GM18517 (cell line): ENCODE measurements around the gene AFG3L2.
"Not testable (repeated sequence)": the region's sequence is repeated elsewhere in the genome, so short reads cannot be mapped to it uniquely, and the experiment has no call there.

Source experiments
- ATAC-seq: cut with Tn5 transposase; IDR thresholded peaks from one replicate; pipeline ENCODE4 v1.9.1; 2021; ENCODE audit warnings: mild to moderate bottlenecking, moderate library complexity; ENCODE audit not compliant: unreplicated experiment

AFG3L2 gene

GRCh38 chr18:12397793-12398192 lies 20.8 kb upstream of the AFG3L2 start:
- no peak for ATAC-seq

DNA sequence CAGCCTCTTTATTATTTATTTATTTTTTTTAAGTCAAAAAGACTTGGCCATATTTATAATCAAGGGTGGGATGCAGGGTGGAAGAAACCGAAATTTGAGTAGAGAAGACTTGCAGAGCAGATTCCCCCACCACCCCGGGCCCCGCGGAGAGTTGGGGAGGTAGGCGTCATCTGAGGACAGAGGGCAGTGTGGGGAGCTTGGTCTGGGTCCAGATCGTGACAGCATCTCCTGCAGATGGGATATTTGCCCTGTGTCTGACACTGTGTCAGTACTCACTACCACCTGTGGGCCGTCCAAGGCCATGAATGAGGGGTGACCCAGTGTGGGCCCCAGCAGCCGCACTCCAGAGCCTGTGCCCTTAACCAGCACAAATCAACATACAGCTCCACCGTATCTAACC lies 20.2 kb upstream of the AFG3L2 start:
- ATAC-seq = no peak

GRCh38 chr18:12394428-12394827 lies 17.4 kb upstream of the AFG3L2 start:
- ATAC-seq = no peak

- ATAC-seq = no peak
These were observed 17.0 kb upstream of the AFG3L2 start for GRCh38 chr18:12393998-12394397.

DNA sequence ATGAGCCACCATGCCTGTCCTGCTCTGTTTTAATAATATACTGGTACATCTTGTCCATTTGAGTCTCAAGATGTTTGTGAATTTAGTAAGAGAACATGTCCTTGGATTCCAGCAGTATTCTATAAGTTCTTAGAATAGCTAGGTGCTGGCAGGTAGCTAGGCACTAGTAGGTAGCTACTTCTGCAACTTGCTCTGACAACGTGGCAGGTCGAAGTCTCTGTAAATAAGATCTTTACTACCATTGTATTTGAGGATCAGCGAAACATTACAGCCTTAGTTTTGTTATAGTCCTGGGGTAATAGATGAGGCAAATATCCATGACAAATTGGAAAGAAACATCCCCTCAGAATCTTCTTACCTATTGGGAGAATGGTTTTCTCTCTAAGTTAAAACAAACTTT lies 16.5 kb upstream of the AFG3L2 start:
- ATAC-seq = no peak

- ATAC-seq = peak; percentile 66
These were observed 14.6 kb upstream of the AFG3L2 start for GRCh38 chr18:12391487-12392165.

DNA sequence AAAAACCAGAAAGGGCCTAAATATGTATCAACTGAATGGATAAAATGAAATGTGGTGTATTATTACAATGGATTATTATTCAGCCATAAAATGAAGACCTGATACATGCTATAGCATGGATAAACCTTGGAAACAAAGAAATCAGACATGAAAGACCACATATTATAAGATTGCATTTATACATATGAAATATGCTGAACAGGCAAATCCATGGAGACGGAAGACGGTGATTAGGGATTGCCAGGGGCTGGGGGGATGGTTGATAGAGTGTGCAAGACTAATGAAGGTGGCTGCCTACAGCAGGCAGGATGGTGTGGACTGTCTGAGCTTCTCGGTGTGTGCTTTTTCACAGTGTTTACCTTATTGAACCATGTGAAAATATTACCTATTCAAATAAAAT lies 11.4 kb upstream of the AFG3L2 start:
- no peak for ATAC-seq

GRCh38 chr18:12384261-12384660 lies 7.2 kb upstream of the AFG3L2 start:
- ATAC-seq = no peak

GRCh38 chr18:12383759-12384158 lies 6.7 kb upstream of the AFG3L2 start:
- not testable (repeated sequence) for ATAC-seq

DNA sequence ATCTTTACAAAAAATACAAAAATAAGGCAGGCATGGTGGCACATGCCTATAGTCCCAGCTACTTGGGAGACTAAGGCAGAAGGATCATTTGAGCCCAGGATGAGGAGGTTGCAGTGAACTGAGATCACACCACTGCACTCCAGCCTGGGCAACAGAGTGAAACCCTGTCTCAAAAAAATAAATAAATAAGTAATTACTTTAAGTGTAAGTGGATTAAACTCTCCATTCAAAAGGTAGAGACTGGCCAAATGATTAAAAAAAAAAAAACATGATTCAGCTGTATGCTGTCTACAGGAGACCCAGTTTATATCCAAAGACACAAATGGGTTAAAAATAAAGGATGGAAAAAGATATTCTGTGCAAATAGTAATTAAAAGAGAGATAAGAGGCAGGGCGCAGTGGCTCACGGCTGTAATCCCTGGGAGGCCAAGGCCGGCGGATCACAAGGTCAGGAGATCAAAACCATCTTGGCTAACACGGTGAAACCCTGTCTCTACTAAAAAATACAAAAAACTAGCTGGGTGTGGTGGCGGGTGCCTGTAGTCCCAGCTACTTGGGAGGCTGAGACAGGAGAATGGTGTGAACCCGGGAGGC lies 5.3 kb upstream of the AFG3L2 start:
- ATAC-seq = not testable (repeated sequence)

GRCh38 chr18:12378198-12378558 lies 1.2 kb upstream of the AFG3L2 start:
- not testable (repeated sequence) for ATAC-seq

DNA sequence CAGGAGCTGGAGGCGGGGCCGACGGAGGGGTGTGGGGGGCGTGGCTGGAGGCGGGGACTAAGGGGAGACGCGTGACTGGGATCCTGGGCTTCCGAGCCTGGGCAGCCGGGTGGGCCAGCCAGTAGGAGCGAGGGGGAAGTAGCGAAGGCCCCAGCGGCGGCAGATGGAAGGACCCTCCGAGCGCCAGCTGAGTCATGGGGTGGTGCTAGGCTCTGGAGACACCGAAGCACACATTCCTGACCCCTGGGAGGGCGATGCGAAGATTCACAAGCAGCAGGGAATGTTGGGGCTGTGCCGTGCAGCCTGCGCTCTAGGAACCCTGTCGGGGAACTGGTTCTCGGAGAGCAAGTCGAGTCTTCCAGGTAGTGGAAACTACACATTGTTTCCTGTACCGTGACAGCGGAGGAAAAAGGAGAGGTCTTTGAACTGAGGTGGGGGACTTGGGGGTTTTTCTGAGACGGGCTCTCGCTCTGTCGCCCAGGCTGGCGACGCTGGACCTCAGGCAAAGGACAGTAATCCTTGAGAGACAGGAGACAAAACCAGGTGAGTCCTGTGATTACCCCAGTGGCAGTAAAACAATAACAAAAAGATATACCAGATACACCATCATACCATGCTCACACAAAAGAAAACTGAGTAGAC lies 650 bp upstream of the AFG3L2 start:
- peak; percentile 34 for ATAC-seq

DNA sequence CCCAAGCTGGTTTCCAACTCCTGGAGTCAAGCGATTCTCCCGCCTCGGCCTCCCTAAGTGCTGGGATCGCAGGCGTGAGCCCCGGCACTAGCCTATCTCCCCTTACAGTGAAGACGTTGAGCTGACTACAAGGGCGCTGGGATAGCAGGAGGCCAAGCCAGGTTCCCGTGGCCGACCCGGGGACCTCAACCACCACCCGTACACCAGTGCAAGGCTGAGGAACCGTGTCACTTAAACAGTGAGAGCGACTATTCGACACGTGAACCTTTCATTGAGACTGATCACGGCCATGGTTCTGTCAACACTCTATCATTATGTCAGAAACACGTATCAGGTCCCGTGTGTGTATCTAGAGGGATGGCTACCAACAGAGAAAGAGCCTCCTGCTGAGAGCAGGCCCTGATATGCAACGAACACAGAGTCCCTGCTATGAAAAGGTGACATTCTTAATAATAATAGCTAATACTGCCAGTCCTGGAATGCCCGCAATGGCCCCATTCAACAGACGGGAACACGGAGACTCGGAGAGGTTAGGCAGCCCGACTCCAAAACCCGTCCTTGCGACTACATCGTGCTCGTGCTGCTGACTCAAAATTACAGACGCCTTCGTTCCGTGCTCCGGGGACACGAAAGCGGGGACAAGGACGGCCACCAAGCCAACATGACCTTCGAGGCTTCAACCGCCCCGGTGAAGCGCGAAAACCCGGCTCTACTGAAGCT lies 833 bp downstream of the AFG3L2 start:
- peak; percentile 4 for ATAC-seq

DNA sequence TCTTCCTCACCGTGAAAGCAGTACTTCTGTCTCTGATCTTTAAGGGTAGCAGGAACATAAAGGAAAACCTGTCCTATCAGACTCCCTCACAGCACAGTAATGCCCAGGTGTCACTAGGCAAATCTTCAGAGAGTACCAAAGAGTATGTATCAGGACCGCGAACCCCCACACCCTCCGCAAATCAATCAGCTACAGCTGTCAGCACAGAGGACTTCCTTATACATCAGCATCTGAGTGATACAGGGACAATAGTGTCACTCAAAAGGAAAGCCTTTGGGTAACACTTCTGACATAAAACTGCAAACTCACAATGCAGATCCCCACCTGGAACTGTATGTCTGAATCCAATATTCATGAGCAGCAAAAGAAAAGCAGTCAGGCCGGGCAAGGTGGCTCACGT lies 2.6 kb downstream of the AFG3L2 start:
- no peak for ATAC-seq

DNA sequence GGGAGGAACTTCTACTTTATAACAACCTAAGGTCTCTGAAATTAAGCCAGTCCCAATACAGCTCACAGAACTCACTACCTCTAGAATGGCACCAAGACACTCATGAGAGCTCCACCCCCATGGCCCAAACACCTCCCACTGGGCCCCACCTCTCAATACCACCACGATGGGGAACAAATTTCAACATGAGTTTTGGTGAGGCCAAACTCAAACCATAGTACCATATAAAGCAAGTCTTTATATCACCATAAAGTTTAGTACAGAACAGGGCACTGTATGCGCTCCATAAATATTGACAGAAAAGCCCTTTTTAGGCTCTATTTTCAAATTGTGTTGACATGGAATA lies 3.3 kb downstream of the AFG3L2 start:
- no peak for ATAC-seq

GRCh38 chr18:12373116-12373770 lies 3.8 kb downstream of the AFG3L2 start:
- no peak for ATAC-seq

GRCh38 chr18:12372406-12372805 lies 4.6 kb downstream of the AFG3L2 start:
- no peak for ATAC-seq

DNA sequence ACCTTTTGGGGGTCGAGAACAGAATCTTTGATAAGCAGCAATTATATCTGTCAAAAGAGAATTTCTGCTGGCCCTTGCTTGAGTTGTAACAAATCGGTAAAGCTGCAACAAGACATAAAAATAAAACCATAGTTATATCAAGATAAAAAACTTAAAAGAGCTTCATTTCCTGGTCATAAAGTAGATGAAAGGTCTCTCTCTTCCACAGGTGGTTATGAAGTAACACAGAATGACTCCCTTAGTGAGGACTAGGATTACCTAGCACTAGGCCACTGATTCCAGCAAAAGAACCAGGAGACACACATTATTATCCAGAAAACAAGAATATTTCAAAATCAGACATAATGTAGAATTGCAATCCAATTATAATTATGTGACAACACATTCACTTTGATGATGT lies 5.4 kb downstream of the AFG3L2 start:
- ATAC-seq = no peak

DNA sequence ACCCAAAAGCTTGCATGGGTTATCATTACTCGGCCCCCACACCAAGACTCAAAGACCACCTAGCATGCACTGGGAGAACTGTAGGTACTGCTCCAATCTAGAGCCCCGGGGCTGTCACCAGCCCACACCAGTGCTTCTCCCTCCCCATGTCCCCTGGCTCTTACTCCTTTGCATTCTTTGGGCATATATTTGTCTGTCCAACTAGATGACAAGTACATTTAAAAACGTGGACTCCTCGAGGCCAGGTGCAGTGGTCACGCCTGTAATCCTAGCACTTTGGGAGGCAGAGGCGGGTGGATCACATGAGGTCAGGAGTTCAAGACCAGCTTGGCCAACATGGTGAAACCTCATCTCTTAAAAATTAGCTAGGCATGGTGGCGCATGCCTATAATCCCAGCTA lies 7.8 kb downstream of the AFG3L2 start:
- no peak for ATAC-seq

- ATAC-seq = no peak
These were observed 10.2 kb downstream of the AFG3L2 start for GRCh38 chr18:12366784-12367183.

- ATAC-seq = no peak
These were observed 10.6 kb downstream of the AFG3L2 start for GRCh38 chr18:12366379-12366778.
